Adipocyte (in vitro differentiated cells): ENCODE data around the gene OR2S2.
A peak's percentile ranks its signal among the peaks of the same experiment; 100 is the strongest.

Experiments
- DNase-seq: peaks from one replicate; pipeline ENCODE4 v3.0.0-alpha.2; 2015; ENCODE audit warnings: low read depth
- H3K27me3 ChIP-seq: replicated peaks from 2 replicates; pipeline ENCODE4 v1.7.0; 2013; ENCODE audit warnings: mild to moderate bottlenecking, low read length, moderate library complexity; ENCODE audit not compliant: control insufficient read depth, insufficient read depth
- H3K36me3 ChIP-seq: 2 replicates; pipeline ENCODE4 v1.7.0; 2013; ENCODE audit warnings: low read length, mild to moderate bottlenecking, moderate library complexity; ENCODE audit not compliant: control insufficient read depth, insufficient read depth, severe bottlenecking
- H3K4me1 ChIP-seq: 2 replicates; pipeline ENCODE4 v1.7.0; 2013; ENCODE audit warnings: mild to moderate bottlenecking, low read length, moderate library complexity; ENCODE audit not compliant: control insufficient read depth, insufficient read depth
- H3K4me3 ChIP-seq: 2 replicates; pipeline ENCODE4 v1.7.0; 2013; ENCODE audit warnings: mild to moderate bottlenecking, low read length, moderate library complexity
- H3K9ac ChIP-seq: 2 replicates; pipeline ENCODE4 v1.7.0; 2013; ENCODE audit warnings: mild to moderate bottlenecking, low read length, moderate library complexity
- H3K9me3 ChIP-seq: 2 replicates; pipeline ENCODE4 v1.7.0; 2013; ENCODE audit warnings: mild to moderate bottlenecking, low read length, moderate library complexity; ENCODE audit not compliant: control insufficient read depth

The OR2S2 gene

DNA sequence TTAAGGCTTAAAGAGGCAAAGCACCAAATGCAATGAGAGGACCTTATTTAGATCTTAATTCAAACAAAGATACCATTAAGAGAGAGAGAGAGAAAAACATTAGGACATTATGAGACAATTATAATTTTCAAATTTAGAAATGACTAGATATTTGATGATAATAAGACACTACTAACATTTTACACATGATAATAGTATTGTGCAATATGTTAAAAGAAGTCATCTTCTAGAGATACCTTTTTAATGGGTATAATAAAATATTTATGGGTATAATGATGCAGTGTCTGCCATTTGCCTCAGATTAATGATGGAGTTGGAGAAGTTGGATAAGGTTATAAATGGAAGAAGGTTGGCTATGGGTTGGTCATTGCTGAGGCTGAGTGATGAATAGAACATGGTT, 27.4 kb downstream of the OR2S2 start:
- Histone ChIP-seq H3K36me3 (no peaks in the 10 kb centered on the region), H3K27me3 (no peaks in the 10 kb centered on the region), H3K9ac (no peak overlapping the region), H3K4me1 (peaks cover 12% of the 10 kb centered on the region), H3K9me3 (no peaks in the 10 kb centered on the region), H3K4me3 (no peak overlapping the region)
- DNase-seq: no peak

DNA sequence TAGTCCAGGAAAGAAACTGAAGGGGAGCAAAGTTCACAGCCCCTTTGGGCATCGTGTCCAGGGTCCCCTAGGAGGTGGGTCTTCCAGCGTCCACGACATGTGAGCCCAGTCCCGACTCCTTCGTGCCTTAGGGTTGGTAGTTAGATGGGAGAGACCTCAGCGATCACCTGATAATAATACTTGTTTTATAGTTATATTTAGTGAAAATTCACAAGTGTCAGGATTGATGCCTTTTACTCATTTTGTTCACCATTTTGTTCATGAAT, 28.6 kb downstream of the OR2S2 start:
- DNase-seq: no peak
- no peaks in the 10 kb centered on the region for H3K9me3 ChIP-seq
- H3K9ac ChIP-seq: no peak overlapping the region
- H3K36me3 ChIP-seq: no peaks in the 10 kb centered on the region
- H3K4me1 ChIP-seq: peaks cover 20% of the 10 kb centered on the region
- no peak overlapping the region for H3K4me3 ChIP-seq
- no peaks in the 10 kb centered on the region for H3K27me3 ChIP-seq

DNA sequence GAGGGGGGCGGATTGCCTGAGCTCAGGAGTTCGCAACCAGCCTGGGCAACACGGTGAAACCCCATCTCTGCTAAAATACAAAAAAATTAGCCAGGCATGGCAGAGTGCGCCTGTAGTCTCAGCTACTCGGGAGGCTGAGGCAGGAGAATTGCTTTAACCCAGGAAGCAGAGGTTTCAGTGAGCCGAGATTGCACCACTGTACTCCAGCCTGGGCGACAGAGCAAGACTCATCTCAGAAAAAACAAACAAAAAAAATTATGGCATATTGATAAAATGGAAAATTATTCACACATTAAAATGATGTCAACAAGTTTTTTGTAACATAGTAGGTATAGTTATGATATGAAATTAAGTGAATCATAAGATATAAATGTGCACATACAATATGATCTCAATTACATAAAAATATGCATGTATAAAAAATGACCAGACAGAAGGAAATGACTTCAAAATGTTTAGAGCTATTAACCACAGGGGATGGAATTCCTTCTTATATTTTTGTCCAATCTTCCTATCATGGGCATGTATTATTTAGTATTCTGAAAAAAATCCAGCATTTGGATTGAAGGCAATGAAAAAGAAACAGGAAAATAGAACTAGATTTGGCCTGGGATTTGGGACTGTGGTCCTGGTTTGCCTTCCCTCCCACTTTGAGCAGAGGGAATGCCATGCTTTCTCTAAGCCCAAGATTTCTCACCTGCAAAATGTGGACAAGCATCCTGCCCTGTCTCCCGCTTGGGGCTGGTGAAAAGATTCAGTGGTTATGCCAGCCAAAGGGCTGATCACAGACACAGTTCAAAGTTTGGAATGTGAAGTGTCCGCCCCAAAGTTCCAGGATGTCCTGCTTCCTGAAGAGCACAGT, 29.1 kb downstream of the OR2S2 start:
- Histone ChIP-seq H3K9ac (no peak overlapping the region), H3K9me3 (no peaks in the 10 kb centered on the region), H3K27me3 (no peaks in the 10 kb centered on the region), H3K4me3 (no peak overlapping the region), H3K36me3 (no peaks in the 10 kb centered on the region), H3K4me1 (peaks cover 23% of the 10 kb centered on the region)
- DNase-seq: no peak

DNA sequence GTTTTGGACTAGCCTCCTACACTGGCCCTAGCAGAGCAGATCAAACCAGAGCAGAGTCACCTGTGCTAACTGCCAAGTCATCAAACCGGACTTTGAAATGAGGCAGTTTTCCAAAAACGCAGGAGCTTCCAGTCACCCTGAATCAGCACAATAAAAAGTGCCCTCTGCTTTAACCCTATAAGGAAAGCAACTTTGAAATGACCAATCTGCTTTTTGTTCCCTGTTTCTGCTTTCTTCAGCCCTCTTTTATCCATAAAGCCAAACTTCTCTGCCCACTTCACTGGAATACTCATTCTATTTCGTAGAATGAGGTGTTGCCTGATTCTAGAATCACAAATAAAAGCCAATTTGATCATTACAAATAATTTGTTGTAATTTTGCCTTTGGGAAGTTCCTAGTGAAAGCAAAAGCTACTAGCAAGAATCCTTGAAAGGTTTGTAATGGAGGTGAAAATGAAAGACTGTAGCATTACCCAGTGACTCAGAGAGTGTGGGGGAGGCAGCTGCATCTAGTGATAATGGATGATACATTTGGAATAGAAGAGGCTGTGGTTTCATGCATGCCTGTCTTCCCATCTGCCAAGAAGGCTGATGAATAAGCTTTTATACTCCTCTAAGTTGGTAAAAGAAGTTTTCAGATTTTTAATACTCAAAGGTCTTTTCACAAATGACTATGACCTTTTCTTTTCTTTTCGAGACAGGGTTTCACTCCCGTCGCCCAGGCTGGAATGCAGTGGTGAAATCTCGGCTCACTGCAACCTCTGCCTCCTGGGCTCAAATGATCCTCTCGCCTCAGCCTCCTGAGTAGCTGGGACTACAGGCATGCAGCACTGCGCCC, 33.8 kb downstream of the OR2S2 start:
- H3K27me3 ChIP-seq: no peaks in the 10 kb centered on the region
- peak; percentile 85 for DNase-seq
- no peaks in the 10 kb centered on the region for H3K36me3 ChIP-seq
- no peaks in the 10 kb centered on the region for H3K9me3 ChIP-seq
- peak overlapping the region; percentile 67 for H3K4me3 ChIP-seq
- H3K9ac ChIP-seq: peak overlapping the region; percentile 82
- H3K4me1 ChIP-seq: peaks cover 29% of the 10 kb centered on the region

DNA sequence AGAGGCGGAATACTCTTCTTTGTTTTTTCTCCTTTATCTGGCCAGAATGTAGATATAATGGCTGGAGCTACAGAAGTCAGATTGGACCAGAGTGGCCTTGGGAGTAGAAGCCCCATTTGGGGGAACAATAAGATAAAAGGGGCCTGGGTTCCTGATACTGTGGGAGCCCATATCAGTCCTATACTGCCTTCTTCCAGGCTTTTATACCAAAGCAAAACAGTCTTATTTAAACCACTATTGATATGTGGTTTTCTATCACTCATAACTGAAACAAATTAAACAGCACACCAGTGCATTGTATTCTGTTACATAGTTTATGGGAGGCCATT, 34.4 kb downstream of the OR2S2 start:
- Histone ChIP-seq H3K36me3 (no peaks in the 10 kb centered on the region), H3K9me3 (no peaks in the 10 kb centered on the region), H3K4me3 (peak overlapping the region; percentile 67), H3K27me3 (no peaks in the 10 kb centered on the region), H3K9ac (peak overlapping the region; percentile 82), H3K4me1 (peaks cover 26% of the 10 kb centered on the region)
- DNase-seq: no peak

DNA sequence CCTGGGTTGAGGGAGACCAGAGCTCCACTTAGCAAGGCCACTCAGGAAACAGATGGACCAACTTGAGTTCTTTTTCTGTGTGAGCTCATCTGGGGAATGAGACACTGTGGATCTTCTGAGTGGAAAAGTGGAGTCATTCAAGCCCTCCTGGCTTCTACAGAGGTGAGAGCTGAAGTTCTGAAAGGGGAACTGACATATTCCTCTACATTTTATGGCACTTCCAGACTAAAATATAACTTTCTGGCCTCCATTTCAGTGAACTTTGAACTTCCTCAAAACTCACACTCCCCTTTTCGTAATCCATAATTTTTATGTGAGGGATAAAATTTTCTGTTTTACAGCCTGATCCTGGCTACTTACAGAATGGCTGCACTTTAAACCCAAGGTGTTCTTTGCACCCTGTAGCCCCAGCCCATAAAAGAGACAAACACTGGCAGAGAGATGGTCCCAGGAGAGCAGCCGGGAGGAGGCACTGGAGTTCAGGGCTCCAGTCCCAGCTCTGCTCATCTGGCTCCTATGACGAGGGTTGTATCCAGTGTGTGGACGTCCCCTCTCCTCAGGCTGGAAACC, 37.8 kb downstream of the OR2S2 start:
- Histone ChIP-seq H3K4me1 (peaks cover 25% of the 10 kb centered on the region), H3K4me3 (no peak overlapping the region), H3K27me3 (no peaks in the 10 kb centered on the region), H3K9ac (no peak overlapping the region), H3K9me3 (no peaks in the 10 kb centered on the region), H3K36me3 (no peaks in the 10 kb centered on the region)
- DNase-seq: no peak

DNA sequence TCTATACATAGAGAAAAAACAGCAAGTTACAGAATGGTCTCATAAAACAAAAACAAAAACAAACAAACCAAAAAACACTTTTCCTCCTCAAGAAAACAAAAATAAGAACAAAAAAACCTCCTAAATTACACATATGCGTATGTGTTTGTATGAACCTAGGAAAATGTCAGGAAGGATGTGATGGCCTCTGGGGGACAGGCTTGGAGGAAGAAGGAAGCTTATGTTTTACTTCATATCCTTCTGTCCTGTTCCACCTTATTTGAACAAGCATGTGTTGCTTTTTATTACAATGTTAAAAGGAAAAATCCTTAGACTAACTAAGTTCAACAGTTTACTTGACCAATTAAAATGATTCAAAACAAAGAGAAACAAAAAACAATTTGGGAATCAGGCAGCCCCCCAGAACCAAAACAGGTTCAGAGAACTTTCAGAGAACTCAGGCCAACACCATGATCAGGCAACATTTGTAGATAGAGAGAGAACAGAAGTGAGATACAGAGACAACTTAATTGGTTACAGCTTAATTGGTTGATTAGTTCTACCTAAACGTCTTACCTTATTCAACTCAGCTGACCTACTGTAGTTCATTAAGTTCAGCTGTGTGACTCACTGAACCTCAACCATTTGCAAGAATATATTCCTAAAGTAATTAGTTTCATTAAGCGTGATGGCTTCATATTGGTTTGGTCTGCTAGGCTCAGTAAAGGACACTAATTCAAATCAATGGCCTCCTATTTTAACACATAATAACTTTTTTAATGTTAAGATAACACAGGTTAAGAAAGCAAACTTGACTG, 38.5 kb downstream of the OR2S2 start:
- no peak for DNase-seq
- H3K4me3 ChIP-seq: no peak overlapping the region
- no peaks in the 10 kb centered on the region for H3K36me3 ChIP-seq
- H3K4me1 ChIP-seq: peaks cover 18% of the 10 kb centered on the region
- no peaks in the 10 kb centered on the region for H3K9me3 ChIP-seq
- H3K27me3 ChIP-seq: no peaks in the 10 kb centered on the region
- no peak overlapping the region for H3K9ac ChIP-seq

DNA sequence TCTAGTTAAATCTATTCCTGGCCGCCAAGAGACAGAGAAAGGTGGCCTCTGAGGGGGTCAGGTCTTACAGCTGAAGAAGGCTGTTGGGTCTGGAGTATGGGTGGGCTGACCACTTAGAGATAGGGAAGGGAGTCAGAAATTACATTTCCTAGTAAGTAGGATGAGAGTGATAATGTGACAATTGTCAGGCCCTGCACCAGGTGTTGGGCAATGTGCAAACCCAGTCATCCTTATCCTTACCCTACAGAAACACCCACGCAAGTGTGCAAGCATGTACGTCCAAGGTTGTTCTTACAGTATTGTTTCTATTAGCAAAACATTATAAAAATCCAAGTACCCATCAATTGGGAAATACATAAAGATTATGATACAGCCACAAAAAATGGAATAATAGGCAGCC, 39.2 kb downstream of the OR2S2 start:
- Histone ChIP-seq H3K4me3 (no peak overlapping the region), H3K4me1 (peaks cover 16% of the 10 kb centered on the region), H3K9ac (no peak overlapping the region), H3K36me3 (no peaks in the 10 kb centered on the region), H3K27me3 (no peaks in the 10 kb centered on the region), H3K9me3 (no peaks in the 10 kb centered on the region)
- DNase-seq: no peak

DNA sequence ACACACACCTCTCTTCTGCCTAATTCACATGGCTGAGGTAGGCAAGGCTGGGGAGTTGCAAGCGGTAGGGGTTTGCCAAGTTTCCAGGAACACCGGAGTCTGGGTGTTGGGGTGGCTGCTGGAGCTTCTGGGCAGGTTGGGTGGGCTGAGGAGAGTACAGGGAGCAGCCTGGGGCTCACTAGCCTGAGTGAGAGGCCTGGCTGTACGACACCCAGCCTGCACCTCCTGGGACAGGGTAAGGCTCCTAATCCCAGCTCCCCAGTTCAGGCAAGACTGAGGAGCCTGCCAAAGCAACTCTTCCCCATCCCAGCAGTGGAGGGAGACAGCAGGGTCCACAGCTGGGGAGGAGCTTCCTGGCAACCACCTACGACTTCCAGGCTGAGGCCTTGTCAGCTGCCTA, 40.7 kb downstream of the OR2S2 start:
- peaks cover 8% of the 10 kb centered on the region for H3K4me1 ChIP-seq
- no peak for DNase-seq
- no peaks in the 10 kb centered on the region for H3K36me3 ChIP-seq
- H3K9ac ChIP-seq: no peak overlapping the region
- no peaks in the 10 kb centered on the region for H3K27me3 ChIP-seq
- no peak overlapping the region for H3K4me3 ChIP-seq
- H3K9me3 ChIP-seq: no peaks in the 10 kb centered on the region

DNA sequence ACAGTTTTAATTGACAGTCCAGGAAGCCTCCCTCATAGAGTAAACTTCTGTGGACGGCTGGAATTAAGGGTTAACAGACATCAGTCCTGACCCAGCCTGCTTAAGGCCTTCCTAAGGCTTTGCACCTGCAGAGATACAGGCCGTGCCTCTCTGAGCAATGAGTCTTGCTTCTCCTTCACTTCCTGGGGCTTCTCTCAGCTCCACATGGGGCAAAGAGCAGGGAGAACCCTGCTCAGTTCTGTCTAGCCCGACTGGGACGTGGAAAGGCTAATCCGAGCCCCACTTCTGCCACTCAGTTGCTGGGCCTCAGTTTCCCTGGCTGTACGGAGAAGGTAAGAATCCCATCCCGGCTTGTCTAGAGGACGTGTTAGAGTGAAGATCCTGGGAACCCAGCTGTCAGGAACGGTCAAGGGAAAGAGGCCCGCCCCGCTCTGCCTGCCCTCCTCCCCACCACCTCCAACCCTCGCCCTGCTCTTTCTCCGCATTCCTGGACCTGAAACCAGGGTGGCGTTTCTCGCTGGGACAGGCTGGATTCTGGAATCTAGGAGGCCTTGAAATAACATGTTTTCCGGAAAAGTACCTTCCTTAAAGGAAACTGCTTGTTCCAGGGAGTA, 42.2 kb downstream of the OR2S2 start:
- H3K9me3 ChIP-seq: no peaks in the 10 kb centered on the region
- no peak overlapping the region for H3K4me3 ChIP-seq
- H3K27me3 ChIP-seq: no peaks in the 10 kb centered on the region
- H3K4me1 ChIP-seq: peaks cover 15% of the 10 kb centered on the region
- no peak overlapping the region for H3K9ac ChIP-seq
- no peak for DNase-seq
- H3K36me3 ChIP-seq: no peaks in the 10 kb centered on the region
